DND-41 (cell line): ENCODE data around the gene GSE1.

ENCODE experiments used
- EZH2 ChIP-seq: IDR thresholded peaks from 3 replicates; pipeline ENCODE4 v1.6.1; 2012; ENCODE audit warnings: borderline replicate concordance, low read depth, mild to moderate bottlenecking, moderate library complexity, low read length, inconsistent platforms; ENCODE audit not compliant: severe bottlenecking
- TF ChIP-seq, protein P1 (sequence below): IDR thresholded peaks from 2 replicates; pipeline ENCODE4 v1.5.1; 2012; ENCODE audit warnings: borderline replicate concordance, low read length, moderate library complexity, mild to moderate bottlenecking; ENCODE audit not compliant: poor library complexity, severe bottlenecking; ENCODE audit errors: extremely low read depth

DNA sequence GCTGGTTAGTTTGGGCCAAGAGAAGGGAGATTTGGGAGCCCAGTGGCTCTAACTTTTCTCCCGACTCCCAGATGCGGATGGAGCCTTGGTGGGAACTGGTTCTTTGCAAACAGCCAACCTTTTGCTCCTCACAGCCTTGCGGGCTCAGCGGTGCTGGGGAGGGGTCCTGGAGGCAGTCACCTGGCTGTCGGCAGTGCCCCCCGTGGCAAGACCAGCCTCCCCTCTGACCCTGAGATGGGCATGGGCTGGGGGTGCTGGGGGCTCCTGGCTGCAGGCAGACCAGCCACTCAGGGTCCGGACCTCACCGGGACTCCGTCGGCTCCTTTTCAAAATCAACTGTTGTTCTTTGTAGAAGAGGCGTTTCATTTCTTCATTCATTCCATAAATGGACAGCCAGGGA lies 21.7 kb upstream of the GSE1 start:
- TF ChIP-seq, protein P1, sequence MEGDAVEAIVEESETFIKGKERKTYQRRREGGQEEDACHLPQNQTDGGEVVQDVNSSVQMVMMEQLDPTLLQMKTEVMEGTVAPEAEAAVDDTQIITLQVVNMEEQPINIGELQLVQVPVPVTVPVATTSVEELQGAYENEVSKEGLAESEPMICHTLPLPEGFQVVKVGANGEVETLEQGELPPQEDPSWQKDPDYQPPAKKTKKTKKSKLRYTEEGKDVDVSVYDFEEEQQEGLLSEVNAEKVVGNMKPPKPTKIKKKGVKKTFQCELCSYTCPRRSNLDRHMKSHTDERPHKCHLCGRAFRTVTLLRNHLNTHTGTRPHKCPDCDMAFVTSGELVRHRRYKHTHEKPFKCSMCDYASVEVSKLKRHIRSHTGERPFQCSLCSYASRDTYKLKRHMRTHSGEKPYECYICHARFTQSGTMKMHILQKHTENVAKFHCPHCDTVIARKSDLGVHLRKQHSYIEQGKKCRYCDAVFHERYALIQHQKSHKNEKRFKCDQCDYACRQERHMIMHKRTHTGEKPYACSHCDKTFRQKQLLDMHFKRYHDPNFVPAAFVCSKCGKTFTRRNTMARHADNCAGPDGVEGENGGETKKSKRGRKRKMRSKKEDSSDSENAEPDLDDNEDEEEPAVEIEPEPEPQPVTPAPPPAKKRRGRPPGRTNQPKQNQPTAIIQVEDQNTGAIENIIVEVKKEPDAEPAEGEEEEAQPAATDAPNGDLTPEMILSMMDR: no peak
- TF ChIP-seq EZH2: no peak
